Keratinocyte (primary cell): Measurements from ENCODE around the gene EEF1E1.

Source experiments
- CTCF ChIP-seq, 3 experiments: IDR thresholded peaks in 1 of 3; conservative IDR thresholded peaks in 1 of 3; optimal IDR thresholded peaks in 1 of 3; 2 replicates in 2 of 3; 3 replicates in 1 of 3; pipeline versions ENCODE3 to v1.5.1; 2011; ENCODE audit warnings: low read length in 3 of 3, mild to moderate bottlenecking in 3 of 3, moderate library complexity in 2 of 3, control low read depth in 1 of 3, inconsistent platforms in 1 of 3; ENCODE audit not compliant: insufficient read depth in 2 of 3; ENCODE audit errors: extremely low read depth in 1 of 3
- EZH2 ChIP-seq: IDR thresholded peaks from one replicate; pipeline ENCODE4 v1.6.1; 2012; ENCODE audit warnings: inconsistent platforms, mild to moderate bottlenecking, low read length, moderate library complexity

GRCh38 chr6:8113131-8113654 lies 10.8 kb upstream of the EEF1E1 start:
- TF ChIP-seq CTCF (optimal IDR thresholded peaks at IDR 0.05 in 1 of 3, IDR thresholded peaks at IDR 0.05 in 1 of 3, conservative IDR thresholded peaks at IDR 0.05 in 1 of 3; ENCODE audit: extremely low read depth in 1 of 3, insufficient read depth in 2 of 3, low read length in 3 of 3) (no peak), EZH2 (no peak)
